Fibroblast of gingiva (primary cell): ENCODE results near the gene NCOA3.
A peak's percentile ranks its signal among the peaks of the same experiment; 100 is the strongest.
"Not testable (repeated sequence)": the region's sequence is repeated elsewhere in the genome, so short reads cannot be mapped to it uniquely, and the experiment has no call there.

Experiments
- DNase-seq: peaks from one replicate; pipeline ENCODE4 v3.0.0-alpha.2; 2011; ENCODE audit warnings: low read depth

The NCOA3 gene

DNA sequence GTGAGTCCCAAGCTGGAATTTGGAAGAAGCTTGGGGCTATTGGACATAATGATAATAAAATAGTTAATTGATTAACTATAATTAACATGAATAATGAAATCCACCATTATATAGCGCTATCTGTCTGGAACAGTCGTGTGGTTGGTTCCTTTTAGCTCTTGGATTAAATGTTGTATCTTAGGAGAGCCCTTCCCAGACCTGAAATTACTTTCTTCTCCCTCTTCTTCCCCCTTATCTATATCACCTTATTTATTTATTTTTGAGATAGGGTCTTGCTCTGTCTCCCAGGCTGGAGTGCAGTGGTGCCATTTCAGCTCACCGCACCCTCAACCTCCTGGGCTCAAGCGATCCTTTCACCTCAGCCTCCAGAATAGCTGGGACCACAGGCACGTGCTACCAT, 64.6 kb downstream of the NCOA3 start:
- no peak for DNase-seq

DNA sequence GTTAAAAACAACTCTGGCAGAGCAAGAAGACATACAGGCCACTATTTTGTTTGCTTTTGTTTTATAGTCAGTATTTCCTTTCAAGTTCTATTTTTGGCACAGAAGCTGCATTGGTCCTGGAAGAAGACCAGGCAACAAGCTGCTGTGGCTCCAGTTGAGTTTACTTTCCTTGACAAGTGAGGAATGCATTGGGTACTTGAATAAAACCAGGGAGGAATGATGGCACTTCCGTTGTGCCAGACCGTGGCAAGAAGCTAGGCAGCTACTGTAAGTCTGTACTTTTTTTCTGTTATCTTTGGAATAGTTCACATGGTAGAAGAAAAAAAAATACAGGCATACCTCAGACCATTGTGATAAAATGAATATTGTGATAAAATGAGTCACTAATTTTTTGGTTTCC, 66.3 kb downstream of the NCOA3 start:
- DNase-seq, result peak; percentile 92

DNA sequence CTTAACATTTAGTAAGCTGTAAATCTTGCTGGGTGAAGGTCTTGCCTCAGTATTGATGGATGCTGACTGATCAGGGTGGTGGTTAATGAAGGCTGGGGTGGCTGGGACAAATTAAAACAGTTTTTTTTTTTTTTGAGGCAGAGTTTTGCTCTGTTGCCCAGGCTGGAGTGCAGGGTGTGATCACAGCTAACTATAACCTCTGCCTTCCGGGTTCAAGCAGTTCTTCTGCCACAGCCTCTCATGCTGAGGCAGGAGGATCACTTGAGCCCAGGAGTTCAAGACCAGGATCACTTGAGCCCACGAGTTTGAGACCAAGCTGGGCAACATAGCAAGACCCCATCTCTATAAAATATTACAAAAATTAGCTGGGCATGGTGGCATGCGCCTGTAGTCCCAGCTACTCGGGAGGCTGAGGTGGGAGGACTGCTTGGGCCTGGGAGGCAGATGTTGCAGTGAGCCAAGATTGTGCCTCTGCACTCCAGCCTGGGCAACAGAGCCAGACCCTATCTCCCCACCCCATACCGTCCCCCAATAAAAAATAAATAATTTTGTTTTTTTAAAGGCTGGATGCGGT, 67.2 kb downstream of the NCOA3 start:
- no peak for DNase-seq

DNA sequence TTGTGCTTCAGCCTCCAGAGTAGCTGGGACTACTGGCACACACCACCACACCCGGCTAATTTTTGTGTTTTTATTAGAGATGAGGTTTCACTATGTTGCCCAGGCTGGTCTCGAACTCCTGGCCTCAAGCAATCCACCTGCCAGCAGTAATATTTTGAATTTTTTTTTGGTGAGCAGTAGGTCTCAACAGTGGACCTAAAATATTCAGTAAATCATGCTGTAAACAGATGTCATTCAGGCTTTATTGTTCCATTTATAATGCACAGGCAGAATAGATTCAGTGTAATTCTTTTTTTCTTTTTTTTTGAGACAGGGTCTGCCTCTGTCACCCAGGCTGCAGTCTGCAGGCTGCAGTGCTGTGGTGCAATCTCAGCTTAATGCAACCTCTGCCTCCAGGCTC, 69.7 kb downstream of the NCOA3 start:
- no peak for DNase-seq

DNA sequence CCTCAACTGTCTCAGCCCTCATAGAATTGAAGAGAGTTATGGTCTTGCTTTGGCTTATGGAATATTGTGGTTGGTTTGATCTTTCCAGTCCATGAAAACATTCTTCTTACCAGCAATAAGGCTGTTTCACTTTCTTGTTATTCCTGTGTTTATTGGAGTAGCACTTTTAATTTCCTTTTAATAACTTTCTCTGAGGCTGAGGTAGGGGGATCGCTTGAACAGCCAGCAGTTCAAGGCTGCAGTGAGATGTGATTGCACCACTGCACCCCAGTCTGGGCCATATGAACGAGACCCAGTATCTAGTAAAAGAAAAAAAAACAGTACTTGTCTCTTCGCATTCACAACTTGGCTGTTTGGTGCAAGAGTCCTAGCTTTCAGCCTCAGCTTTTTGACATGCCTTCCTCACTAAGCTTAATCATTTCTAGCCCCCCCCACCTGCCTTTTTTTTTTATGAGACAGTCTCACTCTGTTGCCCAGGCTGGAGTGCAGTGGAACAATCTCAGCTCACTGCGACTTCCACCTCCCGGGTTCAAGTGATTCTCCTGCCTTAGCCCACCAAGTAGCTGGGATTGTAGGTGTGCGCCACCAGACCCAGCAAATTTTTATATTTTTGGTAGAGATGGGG, 70.5 kb downstream of the NCOA3 start:
- DNase-seq, result no peak

DNA sequence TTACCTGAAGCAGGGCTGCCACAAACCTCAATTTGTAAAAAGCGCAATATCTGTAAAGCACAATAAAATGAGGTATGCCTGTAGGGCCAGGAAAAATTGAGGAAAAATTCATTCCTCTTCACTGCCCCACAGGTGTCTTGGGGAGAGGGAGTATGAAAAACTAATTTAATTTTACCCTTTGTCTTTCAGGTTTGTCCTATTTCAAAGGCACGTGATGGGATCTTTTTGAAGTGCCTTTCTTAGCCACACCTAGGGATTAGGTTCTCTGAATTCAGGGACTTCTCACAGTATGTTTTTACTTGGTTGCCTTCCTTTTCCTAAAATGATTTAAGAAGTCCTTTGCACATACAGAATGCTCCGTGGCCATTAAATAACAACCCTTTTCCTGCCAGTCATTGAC, 71.9 kb downstream of the NCOA3 start:
- DNase-seq, result no peak

DNA sequence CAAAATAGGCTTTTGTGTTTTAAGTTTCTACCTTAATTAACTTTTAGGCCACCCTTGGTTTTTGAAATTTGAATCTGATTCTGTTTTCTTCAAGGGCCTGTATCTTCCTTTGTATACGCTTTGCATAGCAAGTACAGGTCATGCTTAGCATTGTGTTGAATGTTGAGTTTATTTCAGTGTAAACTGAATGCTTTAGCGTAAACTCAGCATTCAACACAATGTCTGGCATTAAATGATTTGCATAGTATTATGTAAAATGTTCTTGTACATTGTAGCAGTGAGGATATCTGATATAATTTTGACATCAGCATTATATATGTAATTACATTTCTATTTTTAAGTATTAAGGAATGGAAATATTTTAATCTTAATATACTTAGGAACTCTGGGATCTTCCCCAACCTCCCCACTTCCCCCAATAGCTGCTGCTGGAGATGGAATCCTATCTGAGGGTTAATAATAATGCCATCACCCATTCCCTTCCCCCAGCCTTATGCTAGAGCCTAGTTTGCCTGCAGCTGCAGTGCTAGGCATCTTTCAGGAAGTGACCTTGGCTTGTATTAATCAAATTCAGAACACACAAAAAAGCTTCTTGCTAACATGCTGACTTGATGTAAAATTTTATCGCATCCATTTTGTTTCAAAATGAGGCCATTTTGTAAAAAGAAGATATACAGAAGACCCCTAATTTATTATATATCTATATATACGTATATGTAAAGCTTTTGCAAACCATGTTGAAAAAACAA, 73.1 kb downstream of the NCOA3 start:
- DNase-seq, result no peak

DNA sequence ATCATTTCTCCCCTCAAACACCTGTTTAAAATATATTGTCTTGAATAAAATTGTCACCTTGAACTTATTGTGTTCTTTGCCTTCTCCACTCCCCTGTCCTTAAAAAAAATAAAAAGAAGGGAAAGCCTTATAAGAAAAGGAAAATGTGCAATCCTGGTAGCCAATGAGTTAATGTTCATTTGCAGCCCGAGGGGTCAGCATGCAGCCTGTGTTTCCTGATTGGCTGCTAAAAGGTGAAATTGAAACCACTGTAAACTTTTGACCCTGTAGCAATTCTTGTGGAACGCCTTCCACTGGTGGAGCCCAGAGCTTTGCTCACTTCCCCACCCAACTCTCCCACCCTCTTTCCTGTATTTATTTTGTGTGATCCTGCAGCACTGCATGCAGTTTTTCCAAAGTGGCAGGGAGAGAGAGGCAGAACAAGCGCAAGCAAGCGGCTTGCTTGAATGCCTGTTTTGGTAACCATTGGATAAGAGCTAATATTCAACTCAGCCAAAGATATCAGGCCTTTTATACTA, 74.9 kb downstream of the NCOA3 start:
- DNase-seq, result peak; percentile 58

DNA sequence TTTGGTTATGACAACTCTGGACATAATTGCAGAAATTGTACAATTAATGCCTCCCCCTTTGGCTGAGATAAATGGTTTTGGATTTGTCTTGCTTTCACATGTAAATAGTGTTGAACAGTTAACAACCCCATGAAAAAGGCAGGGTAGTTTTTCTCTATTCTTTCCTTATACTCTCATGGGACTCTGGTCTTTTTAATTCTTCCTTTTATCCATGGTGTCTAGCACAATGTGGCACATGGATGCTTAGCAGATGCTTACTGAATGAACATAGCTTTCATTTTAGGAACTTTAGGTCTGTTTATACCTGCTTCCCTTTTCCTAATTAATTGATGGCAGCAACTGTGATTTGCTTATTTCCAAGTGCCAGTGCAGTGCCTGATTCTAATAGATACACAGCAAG, 75.6 kb downstream of the NCOA3 start:
- DNase-seq, result no peak

DNA sequence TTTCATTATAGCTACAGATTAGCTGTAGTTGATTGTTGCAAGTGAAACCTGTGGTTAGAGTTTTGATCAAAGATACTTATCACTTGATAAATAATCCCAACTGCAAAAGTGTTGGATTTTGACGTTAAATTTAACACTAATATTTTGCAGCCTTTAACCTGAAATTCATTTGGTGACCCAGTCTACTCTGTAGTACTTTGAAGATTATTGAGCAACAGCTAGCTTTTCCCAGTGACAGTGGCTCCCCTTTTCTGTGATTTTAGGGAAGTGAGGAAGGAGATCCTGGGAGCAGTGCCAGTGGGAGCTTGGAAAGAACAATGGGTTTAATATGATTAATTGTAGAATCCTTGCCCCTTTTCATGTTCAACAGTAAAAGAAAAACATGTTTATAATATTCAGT, 76.9 kb downstream of the NCOA3 start:
- DNase-seq, result no peak

DNA sequence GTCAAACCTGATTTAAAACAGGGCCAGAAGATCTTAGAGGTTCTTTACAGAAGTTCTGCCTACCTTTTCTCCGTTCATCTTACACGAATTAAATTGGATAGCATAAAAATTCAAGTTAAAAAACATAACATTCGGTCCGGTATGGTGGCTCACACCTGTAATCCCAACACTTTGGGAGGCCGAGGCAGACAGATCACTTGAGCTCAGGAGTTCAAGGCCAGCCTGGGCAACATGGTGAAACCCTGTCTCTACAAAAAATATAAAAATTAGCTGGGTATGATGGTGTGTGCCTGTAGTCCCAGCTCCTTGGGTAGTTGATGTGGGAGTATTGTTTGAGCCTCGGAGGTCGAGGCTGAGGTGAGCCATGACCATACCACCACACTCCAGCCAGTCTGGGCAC, 79.0 kb downstream of the NCOA3 start:
- not testable (repeated sequence) for DNase-seq

DNA sequence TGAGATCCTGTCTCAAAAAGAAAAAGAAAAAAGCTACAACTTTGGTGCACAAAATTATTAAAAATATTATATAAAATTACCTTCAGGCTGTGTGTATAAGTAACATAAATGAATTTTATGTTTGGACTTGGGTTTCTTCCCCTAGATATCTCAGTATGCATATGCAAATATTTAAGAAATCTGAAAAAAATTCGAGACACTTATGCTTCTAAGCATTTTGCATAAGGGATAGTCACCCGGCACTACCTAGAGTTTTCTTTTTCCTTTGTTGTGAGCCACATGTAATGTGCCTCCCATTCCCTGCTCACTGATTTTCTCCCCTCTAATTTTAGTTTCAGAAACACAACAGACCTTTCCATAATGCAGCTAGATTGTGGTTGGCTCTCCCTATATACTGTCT, 79.4 kb downstream of the NCOA3 start:
- no peak for DNase-seq

DNA sequence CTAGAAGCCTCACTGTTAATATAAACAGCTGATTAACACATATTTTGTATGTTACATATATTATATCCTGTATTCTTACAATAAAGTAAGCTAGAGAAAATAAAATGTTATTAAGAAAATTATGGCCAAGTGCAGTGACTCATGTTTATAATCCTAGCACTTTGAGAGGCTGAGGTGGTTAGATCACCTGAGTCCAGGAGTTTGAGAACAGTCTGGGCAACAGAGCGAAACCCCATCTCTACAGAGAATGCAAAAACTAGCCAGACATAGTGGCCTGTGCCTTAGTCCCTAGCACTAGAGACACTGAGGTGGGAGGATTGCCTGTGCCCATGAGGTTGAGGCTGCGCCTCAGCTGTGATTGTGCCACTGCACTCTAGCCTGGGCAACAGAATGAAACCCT, 81.9 kb downstream of the NCOA3 start:
- DNase-seq, result no peak

DNA sequence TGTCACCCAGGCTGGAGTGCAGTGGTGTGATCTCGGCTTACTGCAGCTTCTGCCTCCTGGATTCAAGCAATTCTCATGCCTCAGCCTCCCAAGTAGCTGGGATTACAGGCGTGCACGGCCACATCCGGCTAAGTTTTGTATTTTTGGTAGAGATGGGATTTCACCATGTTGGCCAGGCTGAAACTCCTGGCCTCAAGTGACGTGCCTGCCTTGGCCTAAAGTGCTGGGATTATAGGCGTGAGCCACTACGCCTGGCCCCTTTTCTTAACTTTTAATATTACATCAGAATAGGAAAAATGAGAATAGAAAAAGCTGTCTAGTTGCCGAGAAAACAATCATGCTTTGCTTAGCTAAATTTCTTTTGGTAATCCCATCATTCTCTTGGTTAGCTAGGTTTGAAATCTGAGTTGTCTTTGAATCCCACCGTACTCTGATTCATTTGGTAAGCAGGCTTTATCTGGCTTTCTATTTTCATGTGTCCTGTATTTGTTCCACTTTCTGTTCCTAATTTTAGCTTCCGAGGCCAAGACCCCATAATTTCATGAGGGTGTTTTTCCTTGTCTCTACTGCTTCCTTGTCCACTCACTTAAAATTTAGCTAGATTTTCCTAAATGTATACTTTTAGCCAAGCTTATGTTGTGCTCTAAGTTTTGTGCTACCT, 83.5 kb downstream of the NCOA3 start:
- no peak for DNase-seq

DNA sequence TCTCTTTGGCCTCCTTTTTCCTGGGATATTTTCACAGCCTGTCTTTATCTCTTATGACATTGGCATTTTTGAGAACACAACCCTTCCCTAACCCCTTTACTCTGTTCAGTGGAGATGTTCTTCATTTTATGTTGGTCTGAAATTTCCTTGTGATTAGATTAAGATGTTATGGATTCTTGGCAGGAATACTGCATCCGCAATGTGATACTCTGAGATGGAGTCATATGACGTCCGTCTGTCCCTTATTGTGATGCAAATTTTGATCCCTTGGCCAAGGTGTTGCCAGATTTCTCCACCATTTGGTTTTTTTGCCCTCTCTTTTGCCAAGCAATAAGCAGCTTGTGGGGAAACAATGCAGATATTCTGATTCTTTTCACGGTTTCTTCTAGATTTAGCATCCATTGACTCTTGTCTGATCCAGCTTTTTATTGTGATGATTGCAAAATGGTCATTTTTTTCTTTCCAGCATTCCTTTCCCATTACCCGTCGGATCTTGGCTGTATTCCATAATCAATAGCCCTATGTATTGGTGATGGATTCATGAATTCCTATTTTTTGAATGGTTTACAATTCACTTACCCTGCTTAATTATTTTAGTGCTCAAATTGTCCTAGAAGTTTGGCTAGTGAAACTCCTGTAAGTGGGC, 85.1 kb downstream of the NCOA3 start:
- DNase-seq, result peak; percentile 89

DNA sequence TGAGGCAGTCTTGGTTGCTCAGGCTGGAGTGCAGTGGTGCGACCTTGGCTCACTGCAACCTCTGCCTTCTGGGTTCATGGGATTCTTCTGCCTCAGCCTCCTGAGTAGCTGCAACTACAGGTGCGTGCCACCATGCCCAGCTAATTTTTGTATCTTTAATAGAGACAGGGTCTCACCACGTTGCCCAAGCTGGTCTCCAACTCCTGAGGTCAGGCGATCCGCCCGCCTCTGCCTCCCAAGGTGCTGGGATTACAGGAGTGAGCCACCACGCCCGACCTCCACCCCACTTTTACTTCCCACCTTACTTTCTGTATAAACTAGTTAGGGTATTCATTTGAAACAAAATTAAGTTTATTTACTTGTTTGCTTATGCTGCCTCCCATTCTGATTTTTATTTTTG, 86.5 kb downstream of the NCOA3 start:
- DNase-seq, result no peak

DNA sequence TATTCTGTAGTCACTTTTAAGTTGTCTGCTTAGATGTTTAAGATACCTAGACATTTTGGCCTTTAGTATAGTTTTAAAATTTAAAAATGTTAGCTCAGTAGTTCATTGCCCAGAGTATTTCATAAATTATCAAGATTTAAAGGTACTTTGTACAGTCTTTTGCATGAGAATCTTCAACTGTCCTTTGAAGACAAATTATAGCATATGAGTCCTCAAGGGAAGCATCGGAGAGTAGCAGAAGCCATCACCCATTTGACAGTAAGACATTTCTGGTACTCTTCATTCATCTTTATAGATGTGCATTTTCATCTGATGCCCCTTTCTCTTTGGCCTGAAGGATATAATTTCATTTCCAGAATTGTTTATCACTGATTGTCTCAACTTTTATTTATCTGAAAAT, 89.5 kb downstream of the NCOA3 start:
- DNase-seq, result no peak

DNA sequence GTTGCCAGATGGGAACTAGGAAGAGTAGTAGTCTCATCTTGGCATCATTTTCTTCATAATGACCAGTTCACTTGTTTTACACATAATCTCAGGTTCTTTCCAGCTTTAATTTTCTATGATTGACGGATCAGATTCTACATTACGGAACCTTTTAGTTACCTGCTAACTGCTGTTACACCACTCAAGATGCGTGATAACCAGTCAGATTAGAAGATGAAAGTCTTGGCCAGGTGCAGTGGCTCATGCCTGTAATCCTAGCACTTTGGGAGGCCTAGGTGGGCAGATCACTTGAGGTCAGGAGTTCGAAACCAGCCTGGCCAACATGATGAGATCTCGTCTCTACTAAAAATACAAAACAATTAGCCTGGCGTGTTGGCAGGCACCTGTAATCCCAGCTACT, 92.5 kb downstream of the NCOA3 start:
- no peak for DNase-seq

DNA sequence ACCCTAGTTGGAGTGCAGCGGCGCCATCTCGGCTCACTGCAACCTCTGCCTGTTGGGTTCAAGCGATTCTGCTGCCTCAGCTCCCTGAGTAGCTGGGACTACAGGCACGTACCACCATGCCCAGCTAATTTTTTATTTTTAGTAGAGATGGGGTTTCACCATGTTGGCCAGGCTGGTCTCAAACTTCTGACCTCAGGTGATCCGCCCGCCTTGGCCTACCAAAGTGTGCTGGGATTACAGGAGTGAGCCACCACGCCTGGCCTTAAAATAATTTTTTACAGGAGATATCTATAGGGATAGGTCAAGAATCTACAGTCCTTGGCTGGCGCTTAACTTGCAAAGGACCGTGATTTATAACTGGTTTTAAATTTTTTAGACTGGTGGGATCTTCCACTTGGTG, 93.5 kb downstream of the NCOA3 start:
- DNase-seq, result not testable (repeated sequence)

DNA sequence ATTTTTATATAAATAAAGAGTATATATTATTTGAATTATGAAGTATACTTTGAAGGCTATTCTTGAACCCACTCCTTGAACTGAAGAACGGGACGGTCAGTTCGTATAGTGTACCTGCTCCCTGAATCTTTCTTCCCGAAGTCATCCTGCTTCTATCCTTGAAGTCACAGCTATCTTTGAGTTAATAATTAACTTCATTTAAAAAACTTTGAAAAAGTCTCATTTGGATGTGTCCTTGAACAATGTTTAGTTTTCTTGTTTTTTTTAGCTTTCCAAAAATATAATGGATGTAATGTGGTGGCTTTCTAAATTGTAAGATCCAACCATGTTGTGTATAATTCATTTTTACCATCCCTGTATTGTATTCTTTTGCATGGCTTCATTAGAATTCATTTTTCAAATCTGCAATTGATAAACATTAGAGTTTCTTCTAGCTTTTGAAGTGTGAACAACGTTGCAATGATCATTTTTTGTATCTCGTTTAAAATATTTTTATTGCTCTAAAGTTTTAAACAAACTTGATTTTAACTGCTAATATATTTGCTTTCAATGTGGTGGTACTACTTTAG, 94.4 kb downstream of the NCOA3 start:
- no peak for DNase-seq

DNA sequence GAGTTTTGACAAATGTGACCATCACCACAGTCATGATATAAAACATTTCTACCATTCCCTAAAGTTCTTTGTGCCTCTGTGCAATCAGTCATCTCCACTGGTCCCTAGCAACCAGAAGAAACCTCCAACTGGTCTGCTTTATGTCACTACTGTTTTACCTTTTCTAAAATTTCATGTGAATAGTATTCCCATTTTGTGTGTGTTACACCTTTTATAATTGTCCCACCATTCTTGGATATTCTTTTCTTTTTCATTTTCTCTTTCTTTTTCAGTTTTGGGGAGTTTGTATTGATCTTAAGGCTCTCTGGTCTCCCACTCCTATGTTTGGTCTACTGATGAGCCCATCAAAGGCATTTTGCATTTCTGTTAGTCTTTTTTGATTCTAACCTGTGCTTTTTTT, 95.4 kb downstream of the NCOA3 start:
- no peak for DNase-seq
